ENCODE results near the gene ZNF322. TPM values are rescaled to one million over a fixed set of nuclear protein-coding genes. Genes with fewer than 3 reads are reported as not detected.

The ZNF322 gene
- total RNA-seq, 2 experiments from 2014 or later = 12.2 to 19.0 TPM

GRCh38 chr6:26595669-26596269 lies 63.8 kb downstream of the ZNF322 start:
- Histone ChIP-seq H3K9me2 (ENCODE audit: insufficient read depth, low read length) (no peaks in the 10 kb centered on the region), H4K20me1 (ENCODE audit: insufficient read depth, low read length) (0 out of 2 replicates have a peak, but pooled peaks cover 7% of the 10 kb centered on the region), H3K79me2 (ENCODE audit: insufficient read depth, low read depth, low read length) (peaks cover 26% of the 10 kb centered on the region), H3K9me3 (ENCODE audit: low read length) (no peaks in the 10 kb centered on the region), H3K27ac (ENCODE audit: low read depth, low read length, poor library complexity, severe bottlenecking) (peak overlapping the region; percentile 60), H2AFZ (ENCODE audit: low read length) (peak overlapping the region; percentile 65; the same call in 1 of the 2 replicates), H3K36me3 (ENCODE audit: insufficient read depth, low read length) (peaks cover 30% of the 10 kb centered on the region), H3K4me3 (ENCODE audit: low read depth, low read length, poor library complexity, severe bottlenecking) (peak overlapping the region; percentile 91), H3K4me1 (ENCODE audit: insufficient read depth, low read length, poor library complexity, severe bottlenecking) (peaks cover 30% of the 10 kb centered on the region), H3K4me2 (ENCODE audit: low read length) (peak overlapping the region; percentile 92)
- intact Hi-C loops (cut with micrococcal nuclease; ENCODE audit: unreplicated experiment) = loop anchor here (1.0 to 5.0 kb wide), 3 partner anchors 23 to 418 kb away; no protein-coding TSS in a partner anchor
- CTCF ChIA-PET (ENCODE audit: unreplicated experiment) = interaction anchor here (0.8 to 1.6 kb wide), 4 partner anchors 14 to 256 kb away, joined by 3 to 7 read pairs (median 3); no protein-coding TSS in a partner anchor
- peak; percentile 92 for DNase-seq (ENCODE audit: low spot score)
- no peak for TF ChIP-seq EZH2phosphoT487 (IDR thresholded peaks at IDR 0.05; ENCODE audit: borderline replicate concordance, low read depth, low read length)
- TF ChIP-seq CTCF (conservative IDR thresholded peaks at IDR 0.05; ENCODE audit: low read length) = peak; percentile 96
- POLR2A ChIA-PET = interaction anchor here (0.6 to 1.2 kb wide), 7 partner anchors 19 to 379 kb away, joined by 3 to 5 read pairs (median 3); a partner anchor contains a TSS
- no TSS peak for BruUV-seq (replicated peaks)

GRCh38 chr6:26594730-26595632 lies 64.6 kb downstream of the ZNF322 start:
- peaks cover 26% of the 10 kb centered on the region for H3K79me2 ChIP-seq (ENCODE audit: insufficient read depth, low read depth, low read length)
- peak overlapping the region; percentile 92 for H3K4me2 ChIP-seq (ENCODE audit: low read length)
- peak overlapping the region; percentile 65; the same call in 1 of the 2 replicates for H2AFZ ChIP-seq (ENCODE audit: low read length)
- CTCF ChIA-PET (ENCODE audit: unreplicated experiment) = interaction anchor here (1.0 to 1.6 kb wide), 3 partner anchors 13 to 255 kb away, joined by 3 to 7 read pairs (median 3); no protein-coding TSS in a partner anchor
- H3K9me3 ChIP-seq (ENCODE audit: low read length) = no peaks in the 10 kb centered on the region
- peak overlapping the region; percentile 91 for H3K4me3 ChIP-seq (ENCODE audit: low read depth, low read length, poor library complexity, severe bottlenecking)
- TF ChIP-seq EZH2phosphoT487 (IDR thresholded peaks at IDR 0.05; ENCODE audit: borderline replicate concordance, low read depth, low read length) (no peak), CTCF (conservative IDR thresholded peaks at IDR 0.05; ENCODE audit: low read length) (no peak)
- no peak overlapping the region for H3K27ac ChIP-seq (ENCODE audit: low read depth, low read length, poor library complexity, severe bottlenecking)
- DNase-seq (ENCODE audit: low spot score) = no peak
- no TSS peak for BruUV-seq (replicated peaks)
- H3K9me2 ChIP-seq (ENCODE audit: insufficient read depth, low read length) = no peaks in the 10 kb centered on the region
- POLR2A ChIA-PET = interaction anchor here (0.6 to 1.8 kb wide), 12 partner anchors 9 to 380 kb away, joined by 3 to 7 read pairs (median 3); no protein-coding TSS in a partner anchor
- intact Hi-C loops (cut with micrococcal nuclease; ENCODE audit: unreplicated experiment) = loop anchor here (1.0 to 5.0 kb wide), 2 partner anchors 23 to 418 kb away; no protein-coding TSS in a partner anchor
- H4K20me1 ChIP-seq (ENCODE audit: insufficient read depth, low read length) = 0 out of 2 replicates have a peak, but pooled peaks cover 7% of the 10 kb centered on the region
- peaks cover 22% of the 10 kb centered on the region for H3K36me3 ChIP-seq (ENCODE audit: insufficient read depth, low read length)
- peaks cover 30% of the 10 kb centered on the region for H3K4me1 ChIP-seq (ENCODE audit: insufficient read depth, low read length, poor library complexity, severe bottlenecking)

Measured in OCI-LY7 (cell line).